IPS-18a (cell line): ENCODE results near the gene CDKL5.
A peak's percentile ranks its signal among the peaks of the same experiment; 100 is the strongest.

Experiments used
- H3K27ac ChIP-seq: one replicate; pipeline ENCODE4 v1.5.1; 2013; ENCODE audit warnings: low read length
- H3K27me3 ChIP-seq: one replicate; pipeline ENCODE4 v1.6.1; 2013; ENCODE audit warnings: mild to moderate bottlenecking, low read length; ENCODE audit not compliant: control insufficient read depth, insufficient read depth
- H3K36me3 ChIP-seq: one replicate; pipeline ENCODE4 v1.6.1; 2013; ENCODE audit warnings: low read depth, low read length; ENCODE audit not compliant: control insufficient read depth
- H3K4me1 ChIP-seq: one replicate; pipeline ENCODE4 v1.6.1; 2013; ENCODE audit warnings: low read depth, low read length; ENCODE audit not compliant: control insufficient read depth
- H3K4me3 ChIP-seq: one replicate; pipeline ENCODE4 v1.5.1; 2013; ENCODE audit warnings: low read length
- H3K9ac ChIP-seq: one replicate; pipeline ENCODE4 v1.6.1; 2013; ENCODE audit warnings: mild to moderate bottlenecking, low read length, moderate library complexity
- H3K9me3 ChIP-seq: one replicate; pipeline ENCODE4 v1.6.1; 2013; ENCODE audit warnings: low read depth, low read length; ENCODE audit not compliant: control insufficient read depth

CDKL5 gene

GRCh38 chrX:18425199-18426003 lies at the start of gene CDKL5:
CDKL5 (plus strand) TSS chrX:18425608; CDS start chrX:18507097, 81,489 bp downstream.
- no peaks in the 10 kb centered on the region for H3K36me3 ChIP-seq
- H3K27me3 ChIP-seq = no peaks in the 10 kb centered on the region
- no peak within 1 kb of the TSS for H3K27ac ChIP-seq

GRCh38 chrX:18377796-18378195 lies 47.6 kb upstream of the CDKL5 start:
- Histone ChIP-seq H3K4me1 (no peaks in the 10 kb centered on the region), H3K4me3 (no peak overlapping the region), H3K9me3 (peaks cover 4% of the 10 kb centered on the region), H3K27ac (no peak overlapping the region), H3K9ac (no peak overlapping the region), H3K27me3 (no peaks in the 10 kb centered on the region), H3K36me3 (no peaks in the 10 kb centered on the region)

More at GRCh38 chrX:18425199-18426003, at the start of gene CDKL5:
- peak within 1 kb of the TSS; percentile 19 for H3K9ac ChIP-seq
- peaks cover 8% of the 10 kb centered on the region for H3K4me1 ChIP-seq
- peaks cover 4% of the 10 kb centered on the region for H3K9me3 ChIP-seq
- peak within 1 kb of the TSS; percentile 64 for H3K4me3 ChIP-seq

- Histone ChIP-seq H3K4me3 (no peak overlapping the region), H3K9ac (no peak overlapping the region), H3K27me3 (no peaks in the 10 kb centered on the region), H3K4me1 (no peaks in the 10 kb centered on the region), H3K27ac (no peak overlapping the region), H3K36me3 (no peaks in the 10 kb centered on the region), H3K9me3 (peaks cover 4% of the 10 kb centered on the region)
Measured at GRCh38 chrX:18389966-18390365, 35.4 kb upstream of the CDKL5 start.

- no peaks in the 10 kb centered on the region for H3K36me3 ChIP-seq
- no peaks in the 10 kb centered on the region for H3K4me1 ChIP-seq
- H3K9me3 ChIP-seq = peaks cover 4% of the 10 kb centered on the region
- no peak overlapping the region for H3K4me3 ChIP-seq
- H3K9ac ChIP-seq = no peak overlapping the region
- no peaks in the 10 kb centered on the region for H3K27me3 ChIP-seq
- no peak overlapping the region for H3K27ac ChIP-seq
Measured at GRCh38 chrX:18390941-18391538, 34.4 kb upstream of the CDKL5 start.

- Histone ChIP-seq H3K9me3 (peaks cover 7% of the 10 kb centered on the region), H3K4me3 (no peak overlapping the region), H3K4me1 (no peaks in the 10 kb centered on the region), H3K36me3 (no peaks in the 10 kb centered on the region), H3K9ac (no peak overlapping the region), H3K27me3 (no peaks in the 10 kb centered on the region), H3K27ac (no peak overlapping the region)
Measured at GRCh38 chrX:18394477-18394876, 30.9 kb upstream of the CDKL5 start.

- Histone ChIP-seq H3K27me3 (no peaks in the 10 kb centered on the region), H3K4me1 (no peaks in the 10 kb centered on the region), H3K36me3 (no peaks in the 10 kb centered on the region), H3K4me3 (no peak overlapping the region), H3K27ac (no peak overlapping the region), H3K9ac (no peak overlapping the region), H3K9me3 (peaks cover 7% of the 10 kb centered on the region)
Measured at GRCh38 chrX:18401848-18402213, 23.6 kb upstream of the CDKL5 start.

- H3K27ac ChIP-seq = no peak overlapping the region
- no peak overlapping the region for H3K9ac ChIP-seq
Measured at GRCh38 chrX:18406531-18407266, 18.7 kb upstream of the CDKL5 start.

GRCh38 chrX:18410038-18410437 lies 15.4 kb upstream of the CDKL5 start:
- H3K4me1 ChIP-seq = no peaks in the 10 kb centered on the region
- no peak overlapping the region for H3K9ac ChIP-seq
- H3K9me3 ChIP-seq = peaks cover 6% of the 10 kb centered on the region
- no peak overlapping the region for H3K27ac ChIP-seq
- H3K36me3 ChIP-seq = no peaks in the 10 kb centered on the region
- no peaks in the 10 kb centered on the region for H3K27me3 ChIP-seq
- no peak overlapping the region for H3K4me3 ChIP-seq

More at GRCh38 chrX:18406531-18407266, 18.7 kb upstream of the CDKL5 start:
- Histone ChIP-seq H3K4me3 (no peak overlapping the region), H3K27me3 (no peaks in the 10 kb centered on the region), H3K36me3 (no peaks in the 10 kb centered on the region), H3K9me3 (no peaks in the 10 kb centered on the region), H3K4me1 (no peaks in the 10 kb centered on the region)

- H3K9me3 ChIP-seq = peaks cover 11% of the 10 kb centered on the region
- H3K27ac ChIP-seq = no peak overlapping the region
- H3K36me3 ChIP-seq = no peaks in the 10 kb centered on the region
- H3K27me3 ChIP-seq = no peaks in the 10 kb centered on the region
- no peak overlapping the region for H3K9ac ChIP-seq
- H3K4me3 ChIP-seq = no peak overlapping the region
- no peaks in the 10 kb centered on the region for H3K4me1 ChIP-seq
Measured at GRCh38 chrX:18415386-18415785, 10.0 kb upstream of the CDKL5 start.

- Histone ChIP-seq H3K27me3 (no peaks in the 10 kb centered on the region), H3K27ac (no peak overlapping the region), H3K9me3 (peaks cover 9% of the 10 kb centered on the region), H3K9ac (no peak overlapping the region), H3K4me3 (no peak overlapping the region), H3K36me3 (no peaks in the 10 kb centered on the region), H3K4me1 (peaks cover 3% of the 10 kb centered on the region)
Measured at GRCh38 chrX:18422325-18422724, 3.1 kb upstream of the CDKL5 start.

GRCh38 chrX:18422886-18423285 lies 2.5 kb upstream of the CDKL5 start:
- peaks cover 9% of the 10 kb centered on the region for H3K9me3 ChIP-seq
- no peak overlapping the region for H3K27ac ChIP-seq
- H3K27me3 ChIP-seq = no peaks in the 10 kb centered on the region

More at GRCh38 chrX:18422886-18423285, 2.5 kb upstream of the CDKL5 start:
- Histone ChIP-seq H3K4me1 (peaks cover 3% of the 10 kb centered on the region), H3K9ac (no peak overlapping the region), H3K36me3 (no peaks in the 10 kb centered on the region), H3K4me3 (no peak overlapping the region)
